Globus pallidus (tissue), 1 donor: Measurements from ENCODE around the gene COL6A2.
"Not testable (repeated sequence)": the region's sequence is repeated elsewhere in the genome, so short reads cannot be mapped to it uniquely, and the experiment has no call there.

Source experiments
- DNase-seq: peaks from one replicate; pipeline ENCODE4 v3.0.0-alpha.2; 2015; ENCODE audit warnings: low spot score

COL6A2 gene

DNA sequence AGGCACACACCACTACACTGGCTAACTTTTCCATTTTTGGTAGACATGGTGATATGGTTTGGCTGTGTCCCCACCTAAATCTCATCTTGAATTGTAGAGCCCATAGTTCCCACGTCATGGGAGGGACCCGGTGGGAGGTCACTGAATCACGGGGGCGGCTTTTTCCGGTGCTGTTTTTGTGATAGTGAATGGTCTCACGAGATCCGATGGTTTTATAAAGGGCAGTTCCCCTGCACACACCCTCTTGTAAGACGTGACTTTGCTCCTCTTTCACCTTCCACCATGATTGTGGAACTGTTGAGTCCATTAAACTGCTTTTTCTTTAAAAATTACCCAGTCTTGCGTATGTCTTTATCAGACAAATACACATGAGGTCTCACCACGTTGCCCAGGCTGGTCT, 58.8 kb downstream of the COL6A2 start:
- no peak for DNase-seq

DNA sequence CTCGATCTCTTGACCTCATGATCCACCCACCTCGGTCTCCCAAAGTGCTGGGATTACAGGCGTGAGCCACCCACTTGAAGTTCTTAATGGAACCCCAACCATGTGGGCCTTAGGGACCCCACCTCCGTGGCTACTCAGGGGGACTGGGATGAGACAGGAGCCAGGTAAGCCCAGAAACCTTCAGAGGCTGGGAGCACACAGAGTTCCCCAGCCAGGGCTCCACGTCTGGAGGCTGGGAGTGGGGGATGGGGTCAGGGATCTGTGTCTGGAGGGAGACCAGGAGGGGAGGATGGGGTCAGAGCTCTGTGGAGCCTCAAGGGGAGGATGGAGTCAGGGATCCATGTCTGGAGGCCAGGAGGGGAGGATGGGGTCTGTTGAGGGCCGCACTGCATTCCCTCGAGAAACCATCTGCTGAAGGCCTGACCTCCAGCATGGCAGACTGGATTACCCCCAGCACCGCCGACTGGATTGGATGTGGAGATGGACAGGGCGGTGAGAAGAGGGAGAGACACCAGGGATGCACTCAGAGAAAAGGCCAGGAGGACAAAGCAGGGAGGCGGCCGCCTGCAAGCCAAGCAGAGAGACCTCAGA, 59.6 kb downstream of the COL6A2 start:
- DNase-seq = no peak

DNA sequence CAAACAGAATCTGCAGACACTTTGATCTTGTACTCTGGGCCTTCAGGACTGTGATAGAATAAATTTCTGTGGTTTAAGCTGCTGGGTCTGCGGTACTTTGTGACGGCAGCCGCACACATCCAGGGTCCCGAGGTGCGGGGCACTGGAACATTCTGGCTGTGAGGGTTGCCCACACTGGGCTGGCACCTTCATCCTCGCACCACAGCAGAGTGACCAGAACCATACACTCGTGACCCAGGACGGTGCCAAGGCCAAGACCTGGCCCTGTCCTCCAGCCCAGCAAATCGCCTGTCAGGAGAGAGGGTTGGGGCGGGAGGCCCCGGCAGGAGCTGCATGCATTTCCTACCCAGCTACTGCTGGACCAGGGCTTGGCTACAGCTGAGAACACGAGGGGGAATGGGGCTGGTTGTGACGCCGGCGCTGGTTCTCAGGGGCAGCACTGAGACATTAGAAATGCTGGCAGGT, 60.1 kb downstream of the COL6A2 start:
- no peak for DNase-seq

DNA sequence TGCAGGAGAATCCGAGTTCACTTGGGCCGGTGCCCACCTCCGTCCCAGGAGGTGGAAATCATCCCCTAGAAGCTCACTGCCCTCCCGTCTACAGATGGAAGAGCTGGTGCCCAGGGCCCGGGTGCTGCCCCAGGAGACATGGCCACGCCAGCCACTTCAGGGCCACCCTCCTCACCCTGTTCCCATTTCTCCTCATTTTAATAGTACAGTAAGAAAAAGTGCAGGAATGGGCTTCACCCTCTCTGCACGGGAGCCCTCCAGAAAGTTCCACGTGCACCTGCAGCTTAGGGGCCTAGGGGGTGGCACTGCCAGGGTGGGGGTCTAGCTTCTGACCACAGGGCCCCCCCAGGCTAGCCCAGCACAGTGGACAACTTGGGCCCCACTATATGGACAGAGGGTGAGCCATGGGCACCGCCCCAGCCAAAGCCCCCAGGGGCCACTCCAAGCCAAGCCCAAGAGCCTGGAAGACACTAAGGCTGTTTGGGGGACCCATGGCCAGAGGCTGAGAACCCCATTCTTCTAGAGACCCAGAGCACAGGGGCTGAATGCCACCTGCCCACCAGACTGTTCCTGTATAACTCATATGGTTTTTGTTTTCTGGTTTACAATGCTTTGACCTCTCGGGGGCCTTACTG, 60.9 kb downstream of the COL6A2 start:
- no peak for DNase-seq

DNA sequence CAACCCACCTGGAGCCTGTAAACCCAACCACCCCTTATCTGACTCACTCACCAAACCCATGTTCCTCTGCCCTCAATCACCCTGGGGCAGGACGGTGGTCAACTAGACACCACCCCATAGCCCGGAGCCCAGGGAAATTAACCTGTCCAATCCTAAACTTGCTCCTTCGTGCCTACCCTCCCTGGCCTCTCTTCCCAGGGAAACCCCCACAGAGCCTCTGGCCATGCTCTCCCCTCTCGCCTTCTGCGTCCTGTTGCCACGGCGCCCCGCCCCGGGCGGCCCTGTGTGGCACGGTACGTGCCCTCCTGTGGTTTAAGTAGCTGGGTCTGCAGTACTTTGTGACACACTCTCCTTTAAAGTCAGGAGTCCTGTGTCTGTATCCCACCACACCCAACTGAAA, 61.5 kb downstream of the COL6A2 start:
- DNase-seq = no peak

DNA sequence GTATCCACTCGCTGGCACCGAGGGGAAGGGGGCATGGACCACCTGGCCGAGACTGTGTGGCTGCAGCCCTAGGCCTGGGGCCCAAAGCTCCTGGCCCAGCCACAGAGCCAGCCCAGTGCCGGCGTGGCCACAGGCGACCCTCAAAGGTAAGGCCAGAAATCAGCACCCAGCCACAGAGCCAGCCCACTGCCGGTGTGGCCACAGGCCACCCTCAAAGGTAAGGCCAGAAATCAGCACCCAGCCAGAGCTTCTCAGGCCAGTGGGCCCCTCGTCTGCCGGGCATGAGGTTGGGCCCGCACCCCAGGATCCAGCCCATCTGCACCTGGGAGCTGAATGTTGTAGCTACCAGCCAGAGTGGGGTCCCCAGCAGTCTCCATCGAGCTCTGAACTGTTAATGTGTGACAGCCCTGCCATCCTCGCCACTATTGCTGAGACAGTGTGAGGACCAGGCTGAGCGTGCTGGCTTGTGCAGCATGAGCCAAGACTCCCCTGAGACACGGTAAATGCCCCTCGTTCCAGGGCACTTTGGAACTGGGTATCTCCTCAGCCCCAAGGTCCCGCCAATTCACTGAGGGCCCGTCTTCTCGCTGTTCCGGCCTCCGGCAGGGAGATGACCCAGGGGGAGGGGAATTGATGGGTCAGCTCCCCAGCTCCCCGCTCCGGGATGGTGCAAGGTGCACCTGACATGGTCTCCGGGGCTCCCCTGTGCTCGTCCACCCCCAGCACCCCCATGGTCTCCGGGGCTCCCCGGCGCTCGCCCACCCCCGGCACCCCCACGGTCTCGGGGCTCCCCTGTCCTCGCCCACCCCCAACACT, 62.1 kb downstream of the COL6A2 start:
- DNase-seq = no peak

DNA sequence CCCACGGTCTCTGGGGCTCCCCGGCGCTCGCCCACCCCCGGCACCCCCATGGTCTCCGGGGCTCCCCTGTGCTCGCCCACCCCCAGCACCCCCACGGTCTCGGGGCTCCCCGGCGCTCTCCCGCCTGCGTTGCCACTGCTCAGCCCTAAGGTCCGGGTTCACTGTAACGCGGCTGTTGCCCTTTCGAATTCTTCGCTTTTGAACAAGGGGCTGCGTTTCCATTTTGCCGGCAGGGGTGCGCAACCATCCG, 62.7 kb downstream of the COL6A2 start:
- no peak for DNase-seq

DNA sequence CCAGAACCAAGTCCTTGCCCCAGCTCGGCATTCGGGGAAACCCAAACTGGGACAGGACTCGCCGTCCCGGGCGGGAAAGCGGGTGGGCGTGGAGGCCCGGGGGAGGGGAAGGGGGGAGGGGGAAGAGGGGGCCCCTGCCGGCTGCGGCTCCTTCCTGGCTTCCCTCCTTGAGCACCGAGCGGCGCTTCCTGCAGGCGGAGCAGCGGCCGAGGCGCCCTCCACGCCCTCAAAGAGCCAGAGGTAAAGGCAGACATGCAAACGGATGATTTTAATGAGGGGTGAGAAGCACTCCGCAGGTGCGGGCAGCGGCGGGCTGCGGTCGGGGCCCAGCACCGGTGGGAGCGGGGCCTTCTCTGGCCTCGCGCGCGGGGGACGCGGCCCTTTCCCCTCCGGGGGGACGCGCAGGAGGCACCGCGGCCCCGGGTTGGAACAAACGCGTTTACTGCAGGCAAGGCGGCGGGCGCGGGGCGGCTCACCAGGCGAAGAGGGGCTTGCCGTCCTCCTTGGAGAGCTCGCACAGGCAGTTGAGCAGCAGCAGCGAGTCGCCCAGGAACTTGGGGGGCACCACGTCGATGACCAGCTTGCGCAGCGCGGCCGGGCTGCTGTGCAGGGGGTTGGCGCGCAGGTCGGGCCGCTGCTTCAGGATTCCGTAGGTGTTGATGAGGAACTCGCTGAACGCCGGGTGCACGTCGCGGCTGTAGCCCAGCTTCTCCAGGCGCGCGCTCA, 63.2 kb downstream of the COL6A2 start:
- DNase-seq = no peak

DNA sequence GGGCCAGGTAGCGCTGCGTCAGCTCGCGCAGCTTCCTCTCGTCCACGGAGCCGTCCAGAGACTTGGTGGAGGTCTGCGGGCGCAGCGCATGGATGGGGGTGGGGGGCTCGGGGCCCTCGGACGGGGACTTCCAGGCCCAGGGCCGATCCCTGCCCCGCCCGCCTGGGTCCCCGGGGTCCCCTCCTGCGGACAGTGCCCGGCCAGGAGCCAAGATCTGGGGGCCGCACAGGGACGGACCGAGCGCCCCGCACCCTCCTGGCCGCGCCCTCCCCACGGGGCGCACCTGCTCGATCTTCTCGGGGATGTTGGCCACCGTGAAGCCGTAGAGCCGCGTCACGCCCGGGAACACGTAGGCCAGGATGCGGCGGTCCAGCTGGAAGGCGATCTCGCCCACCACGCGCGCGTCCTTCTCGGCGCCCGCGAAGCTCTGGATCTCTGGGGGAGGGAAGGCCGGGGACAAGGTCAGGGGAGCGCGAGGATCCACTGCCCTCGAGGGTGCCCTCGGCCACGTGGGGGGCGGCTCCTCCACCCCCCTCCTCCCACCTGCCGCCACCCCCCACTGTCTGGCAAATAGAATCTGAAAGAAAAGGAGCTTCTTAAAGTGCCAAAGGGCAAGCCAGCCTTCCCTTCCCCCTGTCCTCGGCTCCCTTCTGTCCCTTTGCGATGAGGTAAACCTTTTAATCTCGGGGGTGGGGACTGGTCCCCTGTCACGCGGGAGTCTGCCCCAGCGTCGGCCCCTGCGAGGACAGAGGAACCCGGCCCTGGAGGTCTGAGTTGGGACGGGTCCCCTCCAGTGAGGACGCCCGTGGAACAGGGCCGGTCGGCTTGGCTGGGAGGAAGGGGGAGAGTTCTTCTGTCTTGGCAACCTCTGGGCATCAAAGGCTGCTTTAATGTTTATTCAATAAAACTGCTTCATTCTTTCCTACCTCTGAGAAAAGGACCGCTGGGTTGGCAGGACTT, 64.0 kb downstream of the COL6A2 start:
- no peak for DNase-seq

DNA sequence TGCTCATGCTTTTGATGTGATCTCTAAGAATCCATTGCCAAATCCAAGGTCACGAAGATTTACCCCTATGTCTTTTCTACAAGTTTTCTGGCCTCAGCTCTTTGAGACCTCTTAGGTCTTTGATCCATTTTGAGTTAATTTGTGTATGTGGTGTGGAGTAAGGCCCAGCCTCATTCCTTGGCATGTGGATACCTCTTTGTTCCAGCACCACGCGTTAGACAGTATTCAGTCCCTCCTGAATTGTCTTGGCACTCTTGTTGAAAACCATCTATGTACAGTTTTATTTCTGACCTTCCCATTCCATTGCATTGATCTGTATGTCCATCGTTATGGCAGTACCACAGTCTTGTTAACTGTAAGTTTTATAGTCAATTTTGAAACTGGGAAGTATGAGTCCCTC, 65.5 kb downstream of the COL6A2 start:
- no peak for DNase-seq

DNA sequence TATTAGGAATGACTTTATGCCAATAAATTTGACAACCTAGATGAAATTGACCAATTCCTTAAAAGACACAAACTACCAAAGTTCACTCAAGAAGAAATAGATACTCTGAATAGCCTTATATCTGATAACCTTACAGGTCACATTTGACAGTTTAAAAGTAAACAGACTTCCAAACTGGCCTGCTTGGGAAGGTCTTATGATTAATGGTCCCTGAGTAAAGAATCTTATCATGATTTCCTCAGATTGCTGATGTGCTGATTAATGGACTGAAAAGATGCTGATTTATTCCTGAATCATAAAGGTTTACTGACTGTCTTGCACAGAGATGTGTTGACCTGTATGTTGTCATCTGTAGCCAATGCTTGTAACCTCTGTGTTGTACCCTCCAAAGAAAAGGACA, 67.2 kb downstream of the COL6A2 start:
- DNase-seq = no peak

DNA sequence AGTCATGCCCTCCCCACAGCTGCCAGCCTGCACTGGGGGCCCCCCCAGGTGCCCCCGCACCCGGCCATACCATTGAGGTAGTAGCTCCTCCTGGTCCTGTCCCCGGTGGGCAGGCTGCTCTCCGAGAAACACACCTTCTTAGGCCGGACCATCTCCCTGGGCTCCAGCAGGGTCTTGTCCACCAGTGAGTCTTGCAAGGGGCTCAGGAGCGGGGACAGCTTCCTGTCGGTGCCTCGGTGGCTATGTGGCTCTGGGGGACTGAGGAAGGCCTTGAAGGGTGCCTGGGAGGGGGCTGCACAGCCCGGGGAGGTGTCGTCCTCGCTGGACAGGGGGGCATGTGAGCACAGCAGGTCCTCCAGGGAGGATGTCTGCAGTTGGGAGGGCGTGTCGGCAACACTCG, 70.3 kb downstream of the COL6A2 start:
- DNase-seq = no peak

DNA sequence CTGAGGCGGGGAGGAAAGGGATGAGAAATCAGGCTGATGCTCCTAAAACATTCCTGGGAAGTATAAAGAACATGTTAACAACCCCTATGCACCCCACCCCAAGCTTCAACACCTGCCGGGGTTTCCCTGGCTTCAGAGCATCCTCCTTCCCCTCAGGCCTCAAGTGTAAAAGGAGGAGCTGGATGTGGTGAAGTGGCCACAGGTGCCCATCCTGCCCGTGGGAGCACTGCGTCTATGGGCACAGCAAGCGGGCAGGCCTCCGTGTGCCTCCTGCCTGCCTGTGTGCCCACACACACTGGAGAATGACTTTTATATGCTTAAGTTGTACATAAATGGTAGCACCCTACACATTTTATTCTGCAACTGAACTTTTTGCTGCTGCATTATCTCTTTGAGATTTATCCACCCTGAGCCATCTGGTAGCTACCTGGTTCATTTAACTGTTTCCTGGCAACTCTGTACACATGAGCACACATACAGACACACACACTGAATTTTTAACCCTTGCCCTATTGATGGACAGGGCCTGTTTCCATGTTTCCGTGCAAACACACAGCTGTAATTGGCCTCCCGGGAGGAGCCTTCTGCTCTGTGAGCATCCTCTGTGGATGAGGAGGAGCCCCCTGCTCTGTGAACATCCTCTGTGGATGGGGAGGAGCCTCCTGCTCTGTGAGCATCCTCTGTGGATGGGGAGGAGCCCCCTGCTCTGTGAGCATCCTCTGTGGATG, 70.9 kb downstream of the COL6A2 start:
- DNase-seq = no peak

DNA sequence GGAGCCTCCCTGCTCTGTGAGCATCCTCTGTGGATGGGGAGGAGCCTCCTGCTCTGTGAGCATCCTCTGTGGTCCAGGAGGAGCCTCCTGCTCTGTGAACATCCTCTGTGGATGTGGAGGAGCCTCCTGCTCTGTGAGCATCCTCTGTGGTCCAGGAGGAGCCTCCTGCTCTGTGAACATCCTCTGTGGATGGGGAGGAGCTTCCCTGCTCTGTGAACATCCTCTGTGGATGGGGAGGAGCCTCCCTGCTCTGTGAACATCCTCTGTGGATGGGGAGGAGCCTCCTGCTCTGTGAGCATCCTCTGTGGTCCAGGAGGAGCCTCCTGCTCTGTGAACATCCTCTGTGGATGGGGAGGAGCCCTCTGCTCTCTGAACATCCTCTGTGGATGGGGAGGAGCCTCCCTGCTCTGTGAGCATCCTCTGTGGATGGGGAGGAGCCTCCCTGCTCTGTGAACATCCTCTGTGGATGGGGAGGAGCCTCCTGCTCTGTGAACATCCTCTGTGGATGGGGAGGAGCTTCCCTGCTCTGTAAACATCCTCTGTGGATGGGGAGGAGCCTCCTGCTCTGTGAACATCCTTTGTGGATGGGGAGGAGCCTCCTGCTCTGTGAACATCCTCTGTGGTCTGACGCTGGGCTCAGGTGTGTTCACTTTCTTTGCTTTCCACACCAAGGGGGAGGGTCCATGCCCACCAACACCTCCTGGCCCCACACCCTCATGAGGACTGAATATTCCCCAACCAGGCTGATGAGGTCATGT, 72.7 kb downstream of the COL6A2 start:
- DNase-seq = not testable (repeated sequence)

DNA sequence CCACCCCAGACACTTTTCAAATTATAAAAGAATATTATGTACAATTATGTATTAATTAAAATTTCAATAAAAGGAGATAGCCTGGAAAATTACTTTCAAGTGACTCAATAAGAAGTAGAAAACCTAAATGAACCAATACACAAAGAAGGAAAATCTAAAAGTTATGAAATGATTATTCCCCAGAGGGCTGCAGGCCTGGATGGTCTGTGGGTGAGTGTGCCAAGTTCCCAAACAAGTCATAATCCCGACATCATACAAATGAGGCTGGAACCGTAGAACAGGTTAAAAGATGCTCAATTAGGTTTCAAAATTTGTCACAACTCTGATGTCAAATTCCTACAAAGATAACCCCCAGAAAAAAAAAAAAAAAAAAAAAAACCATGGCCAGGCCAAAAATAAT, 73.7 kb downstream of the COL6A2 start:
- DNase-seq = no peak

DNA sequence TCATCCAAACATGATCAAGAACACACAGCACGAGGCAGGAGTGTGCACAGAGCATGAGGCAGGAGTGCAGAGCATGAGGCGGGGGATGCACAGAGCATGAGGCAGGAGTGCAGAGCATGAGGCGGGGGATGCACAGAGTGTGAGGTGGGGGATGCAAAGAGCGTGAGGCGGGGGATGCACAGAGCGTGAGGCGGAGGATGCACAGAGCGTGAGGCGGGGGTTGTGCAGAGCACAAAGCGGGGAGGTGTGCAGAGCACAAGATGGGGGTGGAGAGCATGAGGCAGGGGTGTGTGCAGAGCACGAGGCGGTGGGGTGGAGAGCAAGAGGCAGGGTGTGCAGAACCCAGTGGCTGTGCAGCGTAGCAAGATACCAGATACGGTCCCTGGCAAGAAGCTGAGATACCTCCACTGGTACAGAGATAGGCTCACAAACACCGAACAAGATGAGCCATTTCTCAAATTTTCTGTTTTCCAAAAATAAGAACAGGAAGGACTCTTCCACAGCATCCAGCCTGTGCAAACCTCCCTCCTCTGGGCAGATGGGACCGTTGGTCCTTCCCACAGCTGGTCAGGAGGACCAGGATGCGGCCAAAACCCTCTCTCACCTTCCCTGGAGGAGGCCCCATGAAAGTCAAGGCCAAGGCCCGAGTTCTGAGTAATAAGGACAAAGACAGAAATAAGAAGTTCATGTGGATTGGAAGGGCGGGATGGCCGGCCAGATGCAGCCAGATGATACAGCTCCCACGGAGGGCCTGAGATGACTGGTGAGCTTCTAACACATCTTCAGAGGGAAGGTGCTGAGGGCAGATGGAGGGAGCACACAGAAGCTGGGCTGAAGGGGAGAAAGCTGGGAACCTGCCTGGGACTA, 74.3 kb downstream of the COL6A2 start:
- DNase-seq = no peak

DNA sequence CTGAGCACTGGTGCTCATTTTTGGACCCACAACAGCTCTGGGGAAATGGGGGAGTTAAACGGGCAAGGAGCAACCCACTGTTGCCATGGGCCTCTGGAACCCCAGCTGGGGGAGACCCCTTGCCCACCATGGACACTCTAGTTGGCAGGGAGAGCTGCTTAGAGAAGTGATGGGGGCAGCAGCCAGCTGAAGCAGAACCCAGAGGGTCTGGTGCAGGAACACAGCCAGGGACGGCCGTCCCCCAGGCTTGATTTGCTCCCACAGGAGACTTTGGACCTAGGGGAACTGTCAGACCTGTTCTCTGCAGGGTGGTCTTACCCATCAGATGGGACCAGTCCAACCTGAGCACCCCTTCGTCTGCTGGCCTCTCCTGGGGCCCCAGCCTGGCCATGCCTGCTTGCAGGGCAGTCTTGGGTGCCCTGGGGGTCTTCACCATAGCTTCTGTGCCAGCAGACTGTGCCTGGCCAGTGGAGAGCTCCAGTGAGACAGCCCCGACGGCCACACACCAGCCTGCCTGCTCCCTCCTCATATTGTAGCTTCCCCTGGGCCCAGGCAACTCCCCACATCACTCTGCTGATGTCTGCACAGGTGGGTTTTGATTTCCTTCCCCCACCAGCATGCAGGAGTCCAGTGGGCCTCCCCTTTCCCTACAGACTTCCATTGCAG, 75.1 kb downstream of the COL6A2 start:
- DNase-seq = no peak

DNA sequence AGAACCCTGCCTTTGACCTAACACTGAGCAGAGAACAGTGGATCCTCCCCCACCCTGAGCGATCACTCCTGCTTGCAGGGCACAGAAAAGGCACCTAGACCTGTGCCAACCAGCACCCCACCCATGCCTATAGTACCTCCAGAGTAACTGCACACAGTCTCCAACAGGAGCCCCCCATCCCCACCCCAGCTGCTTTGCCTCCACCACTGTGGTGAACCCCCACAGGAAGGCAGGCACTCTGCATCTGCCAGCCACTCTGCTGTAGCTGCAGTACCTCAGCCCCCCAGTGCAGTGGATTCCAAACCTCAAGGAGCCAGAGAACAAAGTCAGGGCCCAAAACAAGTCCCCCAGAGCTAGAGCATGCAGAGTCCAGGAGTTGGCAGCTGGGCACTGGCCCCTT, 75.7 kb downstream of the COL6A2 start:
- DNase-seq = no peak
